ENCODE measurements around the gene TIGD6.

Gene TIGD6

GRCh38 chr5:149998281-149998680, 2.2 kb downstream of the TIGD6 start:
- H3K18ac ChIP-seq (ENCODE audit: low read length), result no peak overlapping the region
- no peak overlapping the region for H3K14ac ChIP-seq (ENCODE audit: low read length)
- H4K8ac ChIP-seq (ENCODE audit: low read depth, low read length), result no peak overlapping the region
- no peak overlapping the region for H2BK12ac ChIP-seq (ENCODE audit: low read length)
- no peak overlapping the region for H4K91ac ChIP-seq (ENCODE audit: low read depth, low read length)
- H3K4ac ChIP-seq (ENCODE audit: low read depth, low read length), result no peak overlapping the region
- peaks cover 8 to 16% of the 10 kb centered on the region in 2 experiments for H3K4me1 ChIP-seq (ENCODE audit: control insufficient read depth in 1 of 2, insufficient read depth in 2 of 2, low read length in 2 of 2)
- H2AFZ ChIP-seq (ENCODE audit: insufficient read depth, low read length, poor library complexity), result no peak overlapping the region
- H3K4me3 ChIP-seq (ENCODE audit: low read depth, low read length), result no peak overlapping the region
- H2BK5ac ChIP-seq (ENCODE audit: low read depth, low read length, poor library complexity), result no peak overlapping the region
- H3K27ac ChIP-seq (ENCODE audit: low read depth, low read length), result no peak overlapping the region
- no peak overlapping the region for H3K4me2 ChIP-seq (ENCODE audit: low read length)
- peaks cover 0 to 3% of the 10 kb centered on the region in 2 experiments for H3K36me3 ChIP-seq (ENCODE audit: control insufficient read depth in 1 of 2, insufficient read depth in 2 of 2, low read length in 2 of 2)
- H3K9me3 ChIP-seq (ENCODE audit: insufficient read depth, low read depth, low read length), result no peaks in the 10 kb centered on the region
- WGBS (ENCODE audit: extremely low coverage, insufficient coverage, insufficient read length), result no CpG with 5 or more reads among the region's 3 CpGs
- no peak overlapping the region for H3K23ac ChIP-seq (ENCODE audit: low read length)
- H3K79me1 ChIP-seq (ENCODE audit: low read length), result peaks cover 14% of the 10 kb centered on the region
- DNase-seq, result peak; percentile 81 to 89
- H4K12ac ChIP-seq (ENCODE audit: low read depth, low read length), result no peak overlapping the region
- H3K27me3 ChIP-seq (ENCODE audit: insufficient read depth, low read length), result no peaks in the 10 kb centered on the region
- peaks cover 10% of the 10 kb centered on the region for H3K79me2 ChIP-seq (ENCODE audit: control insufficient read depth, insufficient read depth, low read length, poor library complexity)
- H2AK5ac ChIP-seq (ENCODE audit: low read length), result no peak overlapping the region
- no peak overlapping the region for H2BK120ac ChIP-seq (ENCODE audit: insufficient read depth, low read length, poor library complexity)
- H3K9ac ChIP-seq (ENCODE audit: low read length), result no peak overlapping the region

GRCh38 chr5:149996205-149996890, 4.1 kb downstream of the TIGD6 start:
- Histone ChIP-seq H2AFZ (ENCODE audit: insufficient read depth, low read length, poor library complexity) (no peak overlapping the region), H4K8ac (ENCODE audit: low read depth, low read length) (no peak overlapping the region), H3K9me3 (ENCODE audit: insufficient read depth, low read depth, low read length) (no peaks in the 10 kb centered on the region), H2BK120ac (ENCODE audit: insufficient read depth, low read length, poor library complexity) (no peak overlapping the region), H3K18ac (ENCODE audit: low read length) (no peak overlapping the region), H4K12ac (ENCODE audit: low read depth, low read length) (no peak overlapping the region), H3K27me3 (ENCODE audit: insufficient read depth, low read length) (no peaks in the 10 kb centered on the region), H3K9ac (ENCODE audit: low read length) (no peak overlapping the region), H4K91ac (ENCODE audit: low read depth, low read length) (no peak overlapping the region), H3K79me2 (ENCODE audit: control insufficient read depth, insufficient read depth, low read length, poor library complexity) (peaks cover 10% of the 10 kb centered on the region), H3K4ac (ENCODE audit: low read depth, low read length) (no peak overlapping the region), H2BK5ac (ENCODE audit: low read depth, low read length, poor library complexity) (no peak overlapping the region), H3K23ac (ENCODE audit: low read length) (no peak overlapping the region), H3K14ac (ENCODE audit: low read length) (no peak overlapping the region), H3K4me2 (ENCODE audit: low read length) (no peak overlapping the region), H3K4me1 (ENCODE audit: control insufficient read depth in 1 of 2, insufficient read depth in 2 of 2, low read length in 2 of 2) (peaks cover 8 to 14% of the 10 kb centered on the region in 2 experiments), H3K27ac (ENCODE audit: low read depth, low read length) (no peak overlapping the region), H3K36me3 (ENCODE audit: control insufficient read depth in 1 of 2, insufficient read depth in 2 of 2, low read length in 2 of 2) (peaks cover 0 to 3% of the 10 kb centered on the region in 2 experiments), H3K79me1 (ENCODE audit: low read length) (peaks cover 14% of the 10 kb centered on the region), H3K4me3 (ENCODE audit: low read depth, low read length) (no peak overlapping the region), H2AK5ac (ENCODE audit: low read length) (no peak overlapping the region), H2BK12ac (ENCODE audit: low read length) (no peak overlapping the region)
- no CpG with 5 or more reads among the region's 6 CpGs for WGBS (ENCODE audit: extremely low coverage, insufficient coverage, insufficient read length)
- DNase-seq, result peak in 1 of 2 donors; percentile 25

GRCh38 chr5:149995385-149996204, 4.9 kb downstream of the TIGD6 start:
- Histone ChIP-seq H3K4me3 (ENCODE audit: low read depth, low read length) (no peak overlapping the region), H3K79me2 (ENCODE audit: control insufficient read depth, insufficient read depth, low read length, poor library complexity) (peaks cover 3% of the 10 kb centered on the region), H2BK120ac (ENCODE audit: insufficient read depth, low read length, poor library complexity) (no peak overlapping the region), H3K23ac (ENCODE audit: low read length) (no peak overlapping the region), H3K36me3 (ENCODE audit: control insufficient read depth in 1 of 2, insufficient read depth in 2 of 2, low read length in 2 of 2) (peaks cover 0 to 3% of the 10 kb centered on the region in 2 experiments), H3K79me1 (ENCODE audit: low read length) (peaks cover 7% of the 10 kb centered on the region), H2BK5ac (ENCODE audit: low read depth, low read length, poor library complexity) (no peak overlapping the region), H3K18ac (ENCODE audit: low read length) (no peak overlapping the region), H4K12ac (ENCODE audit: low read depth, low read length) (no peak overlapping the region), H3K4me2 (ENCODE audit: low read length) (no peak overlapping the region), H3K27ac (ENCODE audit: low read depth, low read length) (no peak overlapping the region), H2BK12ac (ENCODE audit: low read length) (no peak overlapping the region), H4K8ac (ENCODE audit: low read depth, low read length) (no peak overlapping the region), H2AK5ac (ENCODE audit: low read length) (no peak overlapping the region), H3K9me3 (ENCODE audit: insufficient read depth, low read depth, low read length) (no peaks in the 10 kb centered on the region), H4K91ac (ENCODE audit: low read depth, low read length) (no peak overlapping the region), H3K14ac (ENCODE audit: low read length) (no peak overlapping the region), H3K9ac (ENCODE audit: low read length) (no peak overlapping the region), H3K4me1 (ENCODE audit: control insufficient read depth in 1 of 2, insufficient read depth in 2 of 2, low read length in 2 of 2) (peaks cover 6 to 11% of the 10 kb centered on the region in 2 experiments), H3K4ac (ENCODE audit: low read depth, low read length) (no peak overlapping the region), H2AFZ (ENCODE audit: insufficient read depth, low read length, poor library complexity) (no peak overlapping the region), H3K27me3 (ENCODE audit: insufficient read depth, low read length) (no peaks in the 10 kb centered on the region)
- DNase-seq, result no peak
- WGBS (ENCODE audit: extremely low coverage, insufficient coverage, insufficient read length), result no CpG with 5 or more reads among the region's 14 CpGs

GRCh38 chr5:149993471-149993870, 7.0 kb downstream of the TIGD6 start:
- Histone ChIP-seq H3K4ac (ENCODE audit: low read depth, low read length) (no peak overlapping the region), H4K8ac (ENCODE audit: low read depth, low read length) (no peak overlapping the region), H3K27ac (ENCODE audit: low read depth, low read length) (no peak overlapping the region), H3K23ac (ENCODE audit: low read length) (no peak overlapping the region), H3K79me1 (ENCODE audit: low read length) (no peaks in the 10 kb centered on the region), H3K4me3 (ENCODE audit: low read depth, low read length) (no peak overlapping the region), H4K12ac (ENCODE audit: low read depth, low read length) (no peak overlapping the region), H3K14ac (ENCODE audit: low read length) (no peak overlapping the region), H3K4me1 (ENCODE audit: control insufficient read depth in 1 of 2, insufficient read depth in 2 of 2, low read length in 2 of 2) (peaks cover 6 to 7% of the 10 kb centered on the region in 2 experiments), H3K9ac (ENCODE audit: low read length) (no peak overlapping the region), H2BK5ac (ENCODE audit: low read depth, low read length, poor library complexity) (no peak overlapping the region), H3K9me3 (ENCODE audit: insufficient read depth, low read depth, low read length) (no peaks in the 10 kb centered on the region), H4K91ac (ENCODE audit: low read depth, low read length) (no peak overlapping the region), H3K79me2 (ENCODE audit: control insufficient read depth, insufficient read depth, low read length, poor library complexity) (no peaks in the 10 kb centered on the region), H3K36me3 (ENCODE audit: control insufficient read depth in 1 of 2, insufficient read depth in 2 of 2, low read length in 2 of 2) (peaks cover 0 to 3% of the 10 kb centered on the region in 2 experiments), H3K4me2 (ENCODE audit: low read length) (no peak overlapping the region), H2BK120ac (ENCODE audit: insufficient read depth, low read length, poor library complexity) (no peak overlapping the region), H2BK12ac (ENCODE audit: low read length) (no peak overlapping the region), H3K18ac (ENCODE audit: low read length) (no peak overlapping the region), H2AK5ac (ENCODE audit: low read length) (no peak overlapping the region), H3K27me3 (ENCODE audit: insufficient read depth, low read length) (no peaks in the 10 kb centered on the region), H2AFZ (ENCODE audit: insufficient read depth, low read length, poor library complexity) (no peak overlapping the region)
- WGBS (ENCODE audit: extremely low coverage, insufficient coverage, insufficient read length), result no CpG with 5 or more reads among the region's 3 CpGs
- no peak for DNase-seq

Measured in trophoblast cell (in vitro differentiated cells and primary cell).